ENCODE results near the gene RRAD.

RRAD gene

DNA sequence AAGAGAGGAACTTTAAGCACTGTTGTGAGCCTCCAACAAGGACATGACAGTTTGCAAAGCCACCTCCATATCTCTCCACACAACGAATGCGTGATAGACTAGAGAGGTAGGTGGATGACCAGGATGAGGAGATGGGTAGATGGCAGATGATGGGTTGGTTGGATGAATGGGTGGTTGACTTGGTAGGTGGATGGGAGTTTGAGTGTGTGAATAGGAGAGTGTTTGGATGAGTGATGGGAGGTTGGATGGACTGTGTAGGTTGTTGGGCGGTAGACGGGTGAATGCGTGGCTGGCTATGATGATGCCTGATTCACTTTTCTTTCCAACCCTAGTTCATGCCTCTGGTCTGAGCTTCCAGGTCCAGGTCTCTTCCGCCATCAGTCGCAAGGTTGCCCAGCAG lies 10.8 kb downstream of the RRAD start:
- H3K4me3 ChIP-seq (replicated peaks; ENCODE audit: insufficient read depth, low read length) = no peak overlapping the region
- no peak overlapping the region for H3K27ac ChIP-seq (replicated peaks)
- no peaks in the 10 kb centered on the region for H3K27me3 ChIP-seq (ENCODE audit: insufficient read depth, poor library complexity, severe bottlenecking)
- DNase-seq (ENCODE audit: low read depth in 1 of 2, low spot score in 1 of 2) = no peak
- no peak for TF ChIP-seq GABPA (IDR thresholded peaks at IDR 0.05; ENCODE audit: low read depth)
- TF ChIP-seq POLR2AphosphoS5 (IDR thresholded peaks at IDR 0.05; ENCODE audit: low read depth) = no peak
- TF ChIP-seq, protein P1, sequence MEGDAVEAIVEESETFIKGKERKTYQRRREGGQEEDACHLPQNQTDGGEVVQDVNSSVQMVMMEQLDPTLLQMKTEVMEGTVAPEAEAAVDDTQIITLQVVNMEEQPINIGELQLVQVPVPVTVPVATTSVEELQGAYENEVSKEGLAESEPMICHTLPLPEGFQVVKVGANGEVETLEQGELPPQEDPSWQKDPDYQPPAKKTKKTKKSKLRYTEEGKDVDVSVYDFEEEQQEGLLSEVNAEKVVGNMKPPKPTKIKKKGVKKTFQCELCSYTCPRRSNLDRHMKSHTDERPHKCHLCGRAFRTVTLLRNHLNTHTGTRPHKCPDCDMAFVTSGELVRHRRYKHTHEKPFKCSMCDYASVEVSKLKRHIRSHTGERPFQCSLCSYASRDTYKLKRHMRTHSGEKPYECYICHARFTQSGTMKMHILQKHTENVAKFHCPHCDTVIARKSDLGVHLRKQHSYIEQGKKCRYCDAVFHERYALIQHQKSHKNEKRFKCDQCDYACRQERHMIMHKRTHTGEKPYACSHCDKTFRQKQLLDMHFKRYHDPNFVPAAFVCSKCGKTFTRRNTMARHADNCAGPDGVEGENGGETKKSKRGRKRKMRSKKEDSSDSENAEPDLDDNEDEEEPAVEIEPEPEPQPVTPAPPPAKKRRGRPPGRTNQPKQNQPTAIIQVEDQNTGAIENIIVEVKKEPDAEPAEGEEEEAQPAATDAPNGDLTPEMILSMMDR (IDR thresholded peaks at IDR 0.05; ENCODE audit: insufficient read depth, low read length) = no peak
- no peak for TF ChIP-seq SPI1 (IDR thresholded peaks at IDR 0.05; ENCODE audit: borderline replicate concordance, low read depth)
- TF ChIP-seq, protein P2, sequence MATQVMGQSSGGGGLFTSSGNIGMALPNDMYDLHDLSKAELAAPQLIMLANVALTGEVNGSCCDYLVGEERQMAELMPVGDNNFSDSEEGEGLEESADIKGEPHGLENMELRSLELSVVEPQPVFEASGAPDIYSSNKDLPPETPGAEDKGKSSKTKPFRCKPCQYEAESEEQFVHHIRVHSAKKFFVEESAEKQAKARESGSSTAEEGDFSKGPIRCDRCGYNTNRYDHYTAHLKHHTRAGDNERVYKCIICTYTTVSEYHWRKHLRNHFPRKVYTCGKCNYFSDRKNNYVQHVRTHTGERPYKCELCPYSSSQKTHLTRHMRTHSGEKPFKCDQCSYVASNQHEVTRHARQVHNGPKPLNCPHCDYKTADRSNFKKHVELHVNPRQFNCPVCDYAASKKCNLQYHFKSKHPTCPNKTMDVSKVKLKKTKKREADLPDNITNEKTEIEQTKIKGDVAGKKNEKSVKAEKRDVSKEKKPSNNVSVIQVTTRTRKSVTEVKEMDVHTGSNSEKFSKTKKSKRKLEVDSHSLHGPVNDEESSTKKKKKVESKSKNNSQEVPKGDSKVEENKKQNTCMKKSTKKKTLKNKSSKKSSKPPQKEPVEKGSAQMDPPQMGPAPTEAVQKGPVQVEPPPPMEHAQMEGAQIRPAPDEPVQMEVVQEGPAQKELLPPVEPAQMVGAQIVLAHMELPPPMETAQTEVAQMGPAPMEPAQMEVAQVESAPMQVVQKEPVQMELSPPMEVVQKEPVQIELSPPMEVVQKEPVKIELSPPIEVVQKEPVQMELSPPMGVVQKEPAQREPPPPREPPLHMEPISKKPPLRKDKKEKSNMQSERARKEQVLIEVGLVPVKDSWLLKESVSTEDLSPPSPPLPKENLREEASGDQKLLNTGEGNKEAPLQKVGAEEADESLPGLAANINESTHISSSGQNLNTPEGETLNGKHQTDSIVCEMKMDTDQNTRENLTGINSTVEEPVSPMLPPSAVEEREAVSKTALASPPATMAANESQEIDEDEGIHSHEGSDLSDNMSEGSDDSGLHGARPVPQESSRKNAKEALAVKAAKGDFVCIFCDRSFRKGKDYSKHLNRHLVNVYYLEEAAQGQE (IDR thresholded peaks at IDR 0.05; ENCODE audit: insufficient replicate concordance, low read depth) = no peak

DNA sequence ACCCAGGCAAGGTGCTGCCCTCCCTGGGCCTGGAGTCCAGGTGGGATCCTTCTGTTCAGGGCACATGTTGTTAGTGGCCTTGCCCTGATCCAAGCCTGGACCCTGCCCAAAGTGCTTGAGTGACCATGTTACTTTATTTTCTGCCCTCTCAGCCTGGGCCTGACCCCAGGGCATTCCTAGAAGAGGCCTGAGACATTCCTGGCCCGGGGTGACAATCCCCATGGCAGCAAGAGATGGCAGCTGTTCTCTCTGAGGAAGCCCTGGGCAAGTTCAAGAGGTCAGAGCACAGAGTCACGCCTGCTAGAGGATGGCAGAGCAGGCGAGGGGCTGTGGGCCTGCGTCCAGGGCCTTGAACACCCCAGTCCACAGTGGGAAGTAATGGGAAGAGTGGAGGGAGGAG lies 11.6 kb downstream of the RRAD start:
- Histone ChIP-seq H3K27ac (replicated peaks) (no peak overlapping the region), H3K4me3 (replicated peaks; ENCODE audit: insufficient read depth, low read length) (no peak overlapping the region), H3K27me3 (ENCODE audit: insufficient read depth, poor library complexity, severe bottlenecking) (no peaks in the 10 kb centered on the region)
- TF ChIP-seq, protein P1 (IDR thresholded peaks at IDR 0.05; ENCODE audit: insufficient read depth, low read length) = no peak
- TF ChIP-seq, protein P2 (IDR thresholded peaks at IDR 0.05; ENCODE audit: insufficient replicate concordance, low read depth) = no peak
- TF ChIP-seq SPI1 (IDR thresholded peaks at IDR 0.05; ENCODE audit: borderline replicate concordance, low read depth) (no peak), POLR2AphosphoS5 (IDR thresholded peaks at IDR 0.05; ENCODE audit: low read depth) (no peak), GABPA (IDR thresholded peaks at IDR 0.05; ENCODE audit: low read depth) (no peak)
- DNase-seq (ENCODE audit: low read depth in 1 of 2, low spot score in 1 of 2) = no peak

DNA sequence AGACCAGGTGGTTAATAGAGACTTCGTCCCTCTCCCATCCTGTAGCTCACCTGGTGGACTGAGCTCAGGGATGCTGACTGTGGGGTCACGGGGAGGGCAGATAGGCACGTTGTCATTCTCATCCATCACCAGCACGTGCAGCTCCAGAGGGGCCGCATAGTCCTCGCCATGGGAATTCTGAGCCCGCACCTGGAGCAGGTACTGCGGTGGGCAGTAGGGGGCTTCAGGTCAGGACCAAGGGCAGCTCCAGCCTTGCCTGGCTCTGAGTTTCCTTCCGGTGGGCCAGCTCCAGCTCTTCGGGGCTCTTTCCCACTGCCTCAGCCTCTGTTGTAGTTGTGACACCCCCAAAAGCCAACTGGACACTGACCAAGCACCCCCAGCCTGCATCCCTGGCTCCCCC lies 12.3 kb downstream of the RRAD start:
- no peak overlapping the region for H3K27ac ChIP-seq (replicated peaks)
- TF ChIP-seq, protein P2 (IDR thresholded peaks at IDR 0.05; ENCODE audit: insufficient replicate concordance, low read depth) = peak; percentile 76
- TF ChIP-seq POLR2AphosphoS5 (IDR thresholded peaks at IDR 0.05; ENCODE audit: low read depth) (no peak), GABPA (IDR thresholded peaks at IDR 0.05; ENCODE audit: low read depth) (no peak), SPI1 (IDR thresholded peaks at IDR 0.05; ENCODE audit: borderline replicate concordance, low read depth) (no peak)
- TF ChIP-seq, protein P1 (IDR thresholded peaks at IDR 0.05; ENCODE audit: insufficient read depth, low read length) = no peak
- DNase-seq (ENCODE audit: low read depth in 1 of 2, low spot score in 1 of 2) = no peak

More for the DNA sequence above, 12.3 kb downstream of the RRAD start:
- Histone ChIP-seq H3K4me3 (replicated peaks; ENCODE audit: insufficient read depth, low read length) (no peak overlapping the region), H3K27me3 (ENCODE audit: insufficient read depth, poor library complexity, severe bottlenecking) (no peaks in the 10 kb centered on the region)

Data from HL-60 (cell line).